ENCODE data around the gene ALDH2. TPM values are rescaled to one million over a fixed set of nuclear protein-coding genes. Genes with fewer than 3 reads are reported as not detected.

ALDH2 gene
- total RNA-seq = 13.0 and 23.7 TPM in 2 replicates

DNA sequence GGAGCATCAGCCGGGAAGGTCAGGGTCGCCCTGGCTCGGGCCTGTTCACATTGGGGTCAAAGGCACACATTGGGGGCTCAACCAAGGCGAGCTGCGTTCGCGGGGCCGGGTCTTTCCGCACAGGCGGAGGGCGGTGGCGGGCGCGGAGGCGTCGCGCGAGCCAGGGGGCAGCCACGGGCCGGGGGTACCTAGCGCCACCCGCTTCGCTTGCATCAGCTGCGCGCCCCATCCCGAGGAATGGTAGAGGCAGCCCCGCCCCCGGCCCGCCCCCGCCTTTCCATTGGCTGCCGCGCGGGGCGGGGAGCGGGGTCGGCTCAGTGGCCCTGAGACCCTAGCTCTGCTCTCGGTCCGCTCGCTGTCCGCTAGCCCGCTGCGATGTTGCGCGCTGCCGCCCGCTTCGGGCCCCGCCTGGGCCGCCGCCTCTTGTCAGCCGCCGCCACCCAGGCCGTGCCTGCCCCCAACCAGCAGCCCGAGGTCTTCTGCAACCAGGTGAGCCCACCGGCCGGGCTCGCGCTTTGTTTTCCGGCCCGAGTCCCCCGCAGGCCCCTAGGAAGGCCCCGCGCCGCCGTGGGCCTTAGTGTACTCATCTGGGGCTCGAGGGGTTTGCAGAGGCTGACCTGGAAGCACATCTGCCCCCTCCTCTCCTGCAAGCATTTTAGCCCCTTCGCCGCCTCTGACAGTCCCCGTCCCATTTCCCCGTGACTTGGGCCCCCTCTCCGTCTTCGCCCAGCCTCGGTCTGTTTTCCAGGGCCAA, at the start of gene ALDH2:
Gene ALDH2 (plus strand): TSS at position 326 of the 754 bp plus-strand sequence. CDS start 50 bp downstream, at position 376.

DNA sequence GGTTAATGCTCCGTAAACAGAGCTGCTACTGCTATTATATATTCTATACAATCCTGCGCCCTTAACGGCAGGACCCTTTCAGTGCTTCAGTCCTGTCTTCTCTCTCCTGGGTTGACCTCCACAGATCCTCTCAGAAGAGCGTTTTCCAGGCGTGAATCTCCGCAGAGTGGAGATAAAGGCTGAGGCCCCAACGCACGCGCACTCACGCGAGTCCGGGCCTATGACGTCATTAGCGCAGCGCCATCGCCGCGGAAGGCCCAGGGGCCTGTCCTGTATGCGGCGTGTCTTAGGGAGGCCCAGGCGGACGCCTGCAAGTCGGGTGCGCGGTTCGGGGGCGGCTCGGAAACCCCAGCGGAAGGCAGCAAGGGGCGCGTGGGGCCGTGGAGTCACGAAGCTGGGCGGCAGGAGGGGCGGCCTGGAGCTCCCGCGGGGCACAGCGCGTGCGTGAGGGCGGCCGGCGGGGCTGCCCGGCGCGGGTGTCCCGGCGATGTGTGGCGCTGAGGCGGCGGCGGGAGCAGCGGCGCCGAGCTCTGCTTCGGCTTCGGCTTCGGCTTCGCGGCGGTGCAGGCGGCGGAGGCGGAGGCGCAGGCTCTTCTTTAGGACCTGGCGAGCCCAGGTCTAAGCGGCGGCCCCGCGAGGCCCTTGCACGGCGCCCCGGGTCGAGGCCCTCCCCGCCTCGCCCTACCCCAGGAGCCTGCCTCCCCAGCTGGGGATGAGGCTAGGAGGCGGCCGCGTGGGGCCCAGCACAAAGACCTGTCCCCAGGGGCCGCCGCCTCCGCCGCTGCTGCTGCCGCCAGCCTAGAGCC, 75.2 kb downstream of the ALDH2 start, which contains the start of gene MAPKAPK5:
Gene MAPKAPK5 (plus strand): TSS at position 479 of the 806 bp plus-strand sequence. CDS start 506 bp downstream, outside the sequence.

Other genes starting within 250 kb of the ALDH2 start
- 20.7 and 21.4 TPM in 2 replicates for gene ATXN2, start 167.6 kb upstream of the ALDH2 start, total RNA-seq
- 15.1 and 20.9 TPM in 2 replicates for gene BRAP, start 81.0 kb upstream of the ALDH2 start, total RNA-seq
- gene ACAD10, start 80.9 kb upstream of the ALDH2 start, total RNA-seq = 7.9 and 14.4 TPM in 2 replicates
- 31.4 and 32.1 TPM in 2 replicates for gene MAPKAPK5, start 75.3 kb downstream of the ALDH2 start, total RNA-seq
- 8.4 and 14.9 TPM in 2 replicates for gene TMEM116, start 246.2 kb downstream of the ALDH2 start, total RNA-seq
- 42.4 and 88.5 TPM in 2 replicates for gene ERP29, start 246.5 kb downstream of the ALDH2 start, total RNA-seq

Measured in regular cardiac myocyte (primary cell).